HG02642 (cell line): Measurements from ENCODE around the gene DRG2.

Source experiments
- ATAC-seq: cut with Tn5 transposase; IDR thresholded peaks from one replicate; pipeline ENCODE4 v1.9.1; 2021; ENCODE audit warnings: mild to moderate bottlenecking; ENCODE audit not compliant: unreplicated experiment, poor library complexity

The DRG2 gene

DNA sequence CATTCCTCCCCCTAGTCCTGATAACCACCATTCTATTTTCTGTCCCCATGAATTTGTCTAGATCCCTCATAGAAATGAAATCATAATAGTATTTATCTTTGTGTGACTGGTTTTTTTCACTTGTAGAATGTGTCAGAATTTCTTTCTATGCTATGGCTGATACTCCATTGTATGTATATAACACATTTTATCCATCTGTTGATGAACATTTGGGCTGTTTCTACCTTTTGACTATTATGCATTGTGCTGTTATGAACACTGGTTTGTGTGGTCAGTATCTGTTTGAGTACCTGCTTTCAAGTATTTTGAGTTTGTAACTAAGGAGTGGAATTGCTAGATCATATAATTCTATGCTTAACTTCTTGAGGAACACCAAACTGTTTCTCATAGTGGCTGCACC is 16.0 kb upstream of the DRG2 start:
- ATAC-seq, result no peak

DNA sequence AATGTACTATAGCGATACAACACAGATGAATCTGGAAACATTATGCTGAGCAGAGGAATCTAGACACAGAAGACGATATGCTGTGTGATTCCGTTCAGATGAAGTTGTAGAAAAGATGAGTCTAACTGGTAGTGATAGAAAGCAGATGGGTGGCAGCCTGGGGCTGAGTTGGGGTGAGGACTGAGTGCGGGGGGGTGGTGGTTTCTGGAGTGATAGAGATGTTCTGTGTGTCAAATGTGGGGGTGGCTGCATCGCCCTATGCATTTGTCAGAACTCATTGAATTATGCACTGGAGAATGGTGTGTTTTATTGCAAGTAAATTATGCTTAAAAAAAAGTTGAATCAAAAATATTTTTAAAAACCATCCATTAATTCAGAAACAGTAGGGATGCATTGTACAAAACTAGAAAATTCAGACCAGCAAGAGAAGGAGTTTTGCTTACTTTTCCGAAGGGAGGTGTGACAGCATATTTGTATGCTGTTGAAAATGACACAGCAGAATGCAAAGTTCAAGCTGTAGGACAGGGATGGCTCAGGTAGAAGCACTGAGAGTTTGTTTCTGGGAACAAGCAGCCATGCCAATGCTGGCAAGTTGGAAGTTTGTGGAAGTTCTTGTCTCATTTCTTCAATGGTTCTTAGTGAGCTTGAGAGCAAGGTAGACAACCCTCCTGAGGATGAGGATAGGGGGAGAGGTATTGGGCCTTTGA is 13.0 kb upstream of the DRG2 start:
- ATAC-seq, result no peak

DNA sequence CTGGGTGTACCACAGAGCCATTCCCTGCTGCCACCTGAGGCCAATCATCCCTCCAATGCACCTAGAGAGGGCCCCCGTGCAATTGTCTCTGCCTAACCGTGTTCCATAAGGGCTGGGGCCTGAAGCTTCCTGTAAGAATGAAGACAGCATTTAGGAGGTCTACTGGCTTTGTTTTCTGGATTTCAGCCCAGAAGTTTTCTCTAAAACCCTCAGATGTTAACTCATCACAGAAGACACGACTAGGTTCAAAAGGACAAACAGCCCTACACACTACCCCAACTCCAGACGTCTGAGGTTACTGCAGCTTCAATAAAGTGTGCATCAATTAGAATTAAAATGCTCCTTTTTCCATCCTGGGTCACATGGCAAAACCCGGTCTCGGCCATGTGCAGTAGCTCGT is 10.8 kb upstream of the DRG2 start:
- no peak for ATAC-seq

DNA sequence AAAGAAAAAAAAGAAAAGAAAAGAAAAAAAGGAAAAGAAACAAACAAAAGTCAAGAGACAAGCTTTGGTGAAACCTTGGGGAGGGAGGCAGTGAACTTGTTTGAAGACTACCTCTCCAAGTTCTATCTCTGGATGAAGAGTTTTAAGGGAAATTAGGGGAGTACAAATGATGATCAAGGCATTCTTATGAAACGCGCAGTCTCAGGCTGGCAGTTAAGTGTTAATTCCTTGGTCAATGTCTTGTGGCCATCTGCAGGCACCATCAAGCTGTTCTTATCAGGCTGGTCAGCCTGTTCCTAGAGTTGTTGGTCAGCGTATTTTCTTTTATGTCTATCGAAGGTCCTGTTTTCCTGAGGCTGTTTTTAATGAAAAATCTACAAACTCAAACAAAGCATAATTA is 8.2 kb upstream of the DRG2 start:
- ATAC-seq, result no peak

DNA sequence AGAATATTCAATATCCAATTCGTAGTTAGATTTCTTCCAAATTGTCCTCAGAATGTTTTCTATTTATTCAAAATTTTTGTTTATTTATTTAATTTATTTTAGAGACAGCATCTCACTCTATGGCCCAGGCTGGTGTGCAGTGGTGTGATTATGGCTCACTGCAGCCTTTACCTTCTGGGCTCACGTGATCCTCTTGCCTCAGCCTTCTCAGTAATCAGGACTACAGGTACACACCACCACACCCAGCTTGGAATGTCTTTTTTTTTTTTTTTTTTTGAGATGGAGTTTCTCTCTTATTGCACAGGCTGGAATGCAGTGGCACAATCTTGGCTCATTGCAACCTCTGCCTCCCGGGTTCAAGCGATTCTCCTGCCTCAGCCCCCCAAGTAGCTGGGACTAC is 3.5 kb upstream of the DRG2 start:
- ATAC-seq, result no peak

DNA sequence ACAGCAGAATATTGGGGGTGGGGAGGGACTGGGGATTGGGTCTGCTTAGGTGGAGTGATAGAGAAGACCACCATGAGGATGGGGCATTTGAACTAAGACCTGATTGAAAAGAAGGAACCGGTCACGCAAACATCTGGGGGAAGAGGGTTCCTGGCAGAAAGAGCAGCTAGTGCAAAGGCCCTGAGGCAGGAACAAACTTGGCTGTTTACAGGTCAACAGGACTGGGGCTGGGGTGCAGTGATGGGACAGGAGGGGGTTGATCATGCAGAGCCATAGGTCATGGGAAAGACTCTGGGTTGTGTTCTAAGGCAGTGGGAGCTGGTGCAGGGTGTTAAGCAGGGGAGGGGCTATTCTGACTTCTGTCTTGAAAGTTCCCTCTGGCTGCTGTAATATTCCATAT is 1.9 kb downstream of the DRG2 start:
- ATAC-seq, result no peak

DNA sequence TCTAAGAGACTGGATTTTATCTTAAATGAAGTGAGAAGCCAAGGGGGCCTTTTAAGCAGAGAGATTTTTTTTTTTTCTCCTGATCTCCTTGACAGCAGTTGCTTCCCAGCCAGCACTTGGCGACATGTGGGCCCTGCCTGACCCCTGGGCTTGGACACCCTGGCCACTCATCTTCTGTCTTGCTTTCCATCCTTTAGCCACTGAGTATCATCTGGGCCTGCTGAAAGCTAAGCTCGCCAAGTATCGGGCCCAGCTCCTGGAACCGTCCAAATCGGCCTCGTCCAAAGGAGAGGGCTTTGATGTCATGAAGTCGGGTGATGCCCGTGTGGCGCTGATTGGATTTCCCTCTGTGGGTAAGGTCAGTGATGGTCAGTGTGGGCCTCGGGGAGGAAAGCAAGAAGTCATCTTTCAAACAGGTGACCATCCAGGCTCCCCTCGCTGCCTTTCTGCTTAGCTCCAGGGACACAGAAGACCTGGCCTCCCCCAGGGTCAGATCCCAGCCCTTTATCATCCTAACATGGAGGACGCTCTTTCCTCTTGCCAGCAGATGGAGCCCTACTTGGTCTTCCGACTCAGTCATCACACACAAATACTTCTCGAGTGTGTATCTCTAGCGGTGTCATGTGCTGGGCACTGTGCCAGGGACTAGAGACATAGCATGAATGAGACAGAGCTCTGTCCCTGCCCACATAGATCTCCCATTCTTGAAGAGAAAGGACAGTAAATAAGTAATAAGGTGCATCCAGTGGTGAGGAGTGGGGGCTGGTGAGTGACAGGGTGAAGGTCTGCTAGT is 6.1 kb downstream of the DRG2 start:
- ATAC-seq, result no peak

DNA sequence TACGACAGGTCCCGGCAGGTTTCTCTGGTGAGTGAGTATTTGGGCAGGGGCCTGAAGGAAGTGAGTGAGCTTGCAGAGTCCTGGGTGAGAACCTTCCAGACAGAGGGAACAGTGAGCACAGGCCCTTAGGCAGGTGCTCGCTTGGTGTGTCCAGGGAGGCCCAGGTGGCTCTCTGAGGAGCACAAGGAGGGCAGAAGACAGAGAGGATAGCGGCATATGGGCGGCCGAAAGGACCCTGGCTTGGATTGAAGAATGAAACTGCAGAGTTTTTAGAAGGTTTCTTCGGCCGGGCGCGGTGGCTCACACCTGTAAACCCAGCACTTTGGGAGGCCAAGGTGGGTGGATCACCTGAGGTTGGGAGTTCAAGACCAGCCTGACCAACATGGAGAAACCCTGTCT is 6.7 kb downstream of the DRG2 start:
- no peak for ATAC-seq

DNA sequence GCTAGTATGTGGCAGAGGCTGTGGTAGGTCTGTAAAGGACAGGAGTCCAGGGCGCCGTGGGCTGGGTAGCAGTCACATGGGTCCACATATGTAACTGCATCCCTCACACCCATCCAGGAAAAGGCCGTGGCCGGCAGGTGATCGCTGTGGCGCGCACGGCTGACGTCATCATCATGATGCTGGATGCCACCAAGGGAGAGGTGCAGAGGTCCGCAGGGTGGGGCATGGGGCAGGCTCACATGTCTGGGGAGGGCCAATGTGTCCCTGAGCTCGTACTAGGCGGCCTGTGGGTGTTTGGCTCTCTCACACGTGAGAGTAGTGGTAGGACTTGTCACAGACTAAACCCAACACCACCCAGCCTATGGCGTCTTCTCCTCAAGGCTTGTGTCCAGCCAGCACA is 11.8 kb downstream of the DRG2 start:
- no peak for ATAC-seq

DNA sequence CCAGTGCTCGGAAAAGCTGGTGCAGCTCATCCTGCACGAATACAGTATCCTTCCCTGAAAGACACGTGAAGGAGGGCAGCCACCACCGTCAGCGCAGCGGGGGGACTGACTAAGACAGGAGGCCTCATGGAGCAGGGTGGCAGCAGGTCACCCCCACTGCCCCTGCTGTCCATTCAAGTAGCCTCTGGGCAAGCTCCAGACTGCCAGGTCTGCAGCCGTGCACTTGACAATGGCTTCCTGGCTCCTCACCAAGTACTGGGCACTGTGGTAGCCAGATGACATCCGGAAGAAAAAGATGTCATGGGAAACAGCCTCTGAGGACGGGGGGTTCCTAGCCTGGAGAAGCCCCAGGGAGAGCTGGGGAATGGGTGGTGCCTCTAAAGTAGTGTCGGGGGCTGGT is 12.9 kb downstream of the DRG2 start:
- ATAC-seq, result no peak

DNA sequence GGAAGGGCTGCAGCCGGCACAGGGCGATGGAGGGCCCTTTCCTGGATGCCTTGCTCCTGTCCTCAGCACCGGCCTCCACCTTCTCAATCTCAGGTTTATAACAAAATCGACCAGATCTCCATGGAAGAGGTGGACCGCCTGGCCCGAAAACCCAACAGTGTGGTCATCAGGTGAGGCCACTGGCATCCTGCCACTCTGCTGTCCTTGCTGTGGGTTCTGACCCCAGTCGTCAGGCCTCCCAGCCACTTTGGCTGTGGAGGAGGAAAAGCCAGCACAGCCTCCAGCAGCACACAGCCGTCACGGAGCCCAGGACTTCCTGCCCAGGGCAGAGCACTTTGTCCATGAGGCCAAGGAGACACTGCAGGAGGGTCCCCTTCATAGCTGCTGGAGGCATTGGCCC is 14.1 kb downstream of the DRG2 start:
- no peak for ATAC-seq

DNA sequence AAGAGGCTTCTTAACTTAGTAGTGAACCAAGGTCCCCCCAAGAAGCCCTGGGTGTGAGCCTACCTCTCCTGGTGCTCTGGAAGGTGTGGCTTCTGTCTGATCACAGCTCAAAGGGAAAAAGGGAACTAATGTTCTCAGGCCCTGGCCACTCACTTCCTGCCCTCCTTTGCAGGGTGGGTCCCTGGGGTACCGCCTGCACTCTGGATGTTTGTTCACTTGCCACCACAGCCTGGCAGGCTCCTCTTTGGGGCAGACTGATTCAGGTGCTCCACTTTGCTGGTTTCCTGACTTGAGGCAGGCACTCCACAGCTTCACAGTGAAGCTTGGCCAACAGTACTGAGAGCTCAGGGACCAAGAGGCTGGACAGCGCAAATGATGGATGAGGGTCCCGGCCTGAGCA is 14.9 kb downstream of the DRG2 start:
- no peak for ATAC-seq

DNA sequence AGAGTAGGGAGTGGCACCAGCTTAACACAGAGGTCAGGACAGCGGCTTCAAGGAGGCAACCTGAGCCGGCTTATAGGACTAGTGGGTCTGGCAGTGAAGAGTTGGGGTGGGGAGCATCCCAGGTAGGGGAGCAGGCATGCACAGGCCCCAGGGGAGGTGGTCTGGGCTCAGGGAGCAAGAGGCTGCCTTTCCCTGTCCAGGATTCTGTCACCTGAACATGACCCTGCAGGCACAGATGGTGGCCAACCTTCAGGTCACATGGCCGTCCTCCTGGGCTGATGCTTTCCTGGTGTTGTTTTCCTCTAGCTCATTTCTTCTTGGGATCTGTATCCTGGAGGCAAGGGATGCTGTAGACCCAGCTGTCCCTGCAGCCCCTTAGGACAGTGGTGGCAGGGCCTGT is 17.3 kb downstream of the DRG2 start:
- no peak for ATAC-seq

DNA sequence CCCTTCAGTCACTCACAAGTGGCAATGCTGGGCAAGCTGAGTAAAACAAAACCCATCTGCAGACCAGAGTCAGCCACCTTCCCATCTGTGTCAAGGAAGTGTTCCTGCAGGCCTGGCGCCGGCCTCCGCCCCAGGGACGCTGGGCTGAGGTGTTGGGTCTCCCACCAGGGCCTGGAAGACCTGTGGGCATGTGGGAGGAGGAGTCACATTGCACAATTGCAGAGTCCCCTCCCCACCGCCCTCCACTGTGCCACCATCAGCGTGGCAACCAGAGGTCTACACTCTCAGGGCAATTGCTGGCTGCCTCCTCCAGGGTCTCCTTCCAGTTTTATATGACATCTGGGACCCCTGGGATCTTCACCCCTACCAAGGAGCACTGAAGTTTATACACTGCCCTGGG is 17.8 kb downstream of the DRG2 start:
- no peak for ATAC-seq

DNA sequence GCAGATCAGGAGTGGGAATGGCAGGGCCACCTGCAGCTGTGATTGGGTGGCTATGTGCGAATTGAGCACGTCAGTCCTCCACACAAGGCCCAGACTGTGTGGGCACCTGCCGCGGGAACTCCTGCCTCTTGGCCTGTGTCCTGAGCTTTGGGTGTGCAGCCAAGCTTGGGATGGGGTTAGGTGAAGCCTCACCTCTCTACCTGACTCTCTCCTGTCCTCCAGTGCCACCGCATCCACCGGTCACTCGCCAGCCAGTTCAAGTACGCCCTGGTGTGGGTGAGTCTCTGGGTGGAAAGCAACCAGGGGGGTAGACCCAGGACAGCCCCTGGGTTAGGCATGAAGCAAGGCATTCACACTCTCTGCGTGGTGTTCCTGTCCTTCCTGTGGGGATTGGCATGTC is 18.5 kb downstream of the DRG2 start:
- ATAC-seq, result no peak

DNA sequence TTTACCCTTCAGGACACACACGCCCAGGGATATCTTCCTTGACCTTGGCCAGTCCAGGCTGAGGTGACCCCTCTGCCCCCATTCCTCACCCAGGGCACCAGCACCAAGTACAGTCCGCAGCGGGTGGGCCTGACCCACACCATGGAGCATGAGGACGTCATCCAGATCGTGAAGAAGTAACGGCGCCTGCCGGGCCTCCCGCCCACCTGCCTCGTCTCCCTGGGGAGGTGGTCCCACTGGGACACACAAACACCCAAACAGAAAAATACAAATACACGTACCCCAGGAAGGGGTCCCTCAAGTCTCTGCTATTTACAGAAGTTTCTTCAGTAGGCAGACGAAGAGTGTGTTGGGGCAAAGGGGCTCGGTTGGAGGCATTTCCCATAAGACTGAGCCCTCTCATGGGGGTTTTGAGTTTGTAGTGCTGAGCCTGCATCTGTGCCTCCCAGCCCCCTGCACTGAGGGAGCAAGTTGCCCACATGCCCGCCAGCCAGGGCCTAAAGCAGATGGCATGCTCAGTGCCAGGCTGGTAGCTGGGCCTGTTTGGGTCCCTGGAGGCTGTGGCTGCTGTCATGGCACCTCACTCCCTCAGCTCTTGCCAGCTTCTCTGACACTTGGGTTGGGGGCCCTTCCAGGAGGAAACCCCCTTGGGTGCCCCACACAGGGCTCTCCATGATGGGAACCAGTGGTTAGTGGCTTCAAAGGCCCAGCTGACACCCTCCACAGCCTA is 19.5 kb downstream of the DRG2 start:
- ATAC-seq, result no peak

DNA sequence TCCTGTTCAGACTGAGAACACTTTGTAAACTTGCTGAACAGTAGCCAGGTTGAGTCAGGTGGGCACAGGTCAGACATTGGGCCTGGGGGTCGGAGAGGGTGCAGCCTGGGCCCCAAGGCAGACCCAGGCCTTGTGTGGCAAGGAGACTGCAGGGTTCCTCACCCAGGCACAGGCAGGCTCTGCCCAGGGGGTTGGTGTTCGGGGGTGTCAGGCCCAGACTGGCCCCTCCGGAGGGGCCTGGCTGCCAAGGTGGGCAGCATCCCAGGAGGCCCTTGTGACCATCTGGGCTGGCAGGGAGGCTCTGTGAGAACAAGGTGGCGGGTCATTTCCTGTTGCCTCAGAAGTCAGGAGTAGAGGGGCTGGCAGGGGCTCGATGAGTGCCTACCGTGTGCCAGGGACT is 20.2 kb downstream of the DRG2 start:
- ATAC-seq, result no peak

DNA sequence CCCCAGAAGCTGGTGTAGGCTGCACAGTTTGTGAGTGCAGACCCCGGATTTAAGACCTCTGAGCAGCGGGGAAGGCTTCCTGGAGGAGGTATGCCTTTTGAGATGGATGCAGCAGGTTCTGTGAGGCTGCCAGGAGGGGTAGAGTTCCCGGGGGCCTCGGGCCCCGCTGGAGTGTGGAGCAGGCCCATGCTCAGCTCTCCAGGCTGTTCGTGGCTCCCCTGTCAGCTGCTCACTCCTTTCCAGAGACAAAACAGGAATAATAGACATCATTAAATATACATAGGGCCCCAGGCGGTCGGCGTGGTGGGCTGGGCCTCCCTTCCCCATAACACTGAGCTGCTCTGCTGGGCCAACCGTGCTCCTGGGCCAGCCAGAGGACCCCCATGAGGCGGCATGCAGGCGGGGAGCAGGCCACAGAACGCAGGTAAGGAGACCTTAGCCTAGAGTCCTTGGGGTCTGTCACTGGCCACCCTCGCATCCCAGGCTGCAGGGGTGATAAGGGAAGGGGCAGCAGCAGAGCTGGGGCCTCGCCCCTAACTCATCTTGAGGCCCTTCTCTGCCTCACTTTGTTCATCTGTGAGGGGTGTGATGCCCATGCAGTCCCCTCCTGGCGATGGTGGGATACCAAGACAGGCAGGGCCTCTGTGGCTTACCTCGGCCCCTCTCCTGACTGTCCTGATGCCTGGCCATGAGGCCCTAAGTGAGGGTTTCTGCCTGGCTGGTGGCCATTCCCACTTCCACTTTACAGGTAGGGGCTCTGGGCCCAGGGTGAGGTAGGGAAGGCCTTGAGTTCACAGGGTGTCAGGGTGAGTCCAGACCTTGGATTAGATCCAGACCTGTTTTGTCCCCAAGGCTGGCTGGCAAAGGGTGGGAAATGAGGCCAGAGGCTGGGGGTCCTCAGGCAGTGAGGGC is 20.9 kb downstream of the DRG2 start, which contains the start of gene MYO15A:
MYO15A (plus strand) TSS at position 356 of the 912 bp plus-strand sequence. CDS start 10,045 bp downstream, outside the sequence.
- ATAC-seq, result no peak

DNA sequence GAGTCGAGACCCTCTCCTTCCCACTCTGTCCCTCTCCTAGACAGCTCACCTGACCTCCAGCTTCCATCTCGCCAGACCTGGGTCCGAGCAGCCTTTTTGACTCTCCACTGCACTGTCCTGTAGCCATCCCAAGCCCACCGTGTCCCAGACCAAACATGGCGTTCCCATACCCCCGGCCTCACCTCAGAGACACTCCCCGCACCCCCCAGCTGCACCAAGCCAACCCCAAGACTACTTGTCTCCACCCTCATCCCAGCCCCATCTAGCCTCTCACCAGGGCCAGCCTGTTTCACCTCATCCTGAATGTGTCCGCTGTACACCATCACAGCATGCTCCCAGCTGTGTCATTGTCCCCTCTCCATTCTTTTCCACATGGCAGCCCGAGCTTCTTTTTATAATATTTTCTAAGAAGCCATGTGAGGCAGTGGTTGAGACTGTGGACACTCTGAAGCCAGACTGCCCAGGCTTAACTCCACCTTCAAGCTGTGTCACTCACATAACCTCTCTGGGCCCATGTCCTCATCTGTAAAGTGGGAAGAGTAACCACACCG is 22.3 kb downstream of the DRG2 start:
- no peak for ATAC-seq

DNA sequence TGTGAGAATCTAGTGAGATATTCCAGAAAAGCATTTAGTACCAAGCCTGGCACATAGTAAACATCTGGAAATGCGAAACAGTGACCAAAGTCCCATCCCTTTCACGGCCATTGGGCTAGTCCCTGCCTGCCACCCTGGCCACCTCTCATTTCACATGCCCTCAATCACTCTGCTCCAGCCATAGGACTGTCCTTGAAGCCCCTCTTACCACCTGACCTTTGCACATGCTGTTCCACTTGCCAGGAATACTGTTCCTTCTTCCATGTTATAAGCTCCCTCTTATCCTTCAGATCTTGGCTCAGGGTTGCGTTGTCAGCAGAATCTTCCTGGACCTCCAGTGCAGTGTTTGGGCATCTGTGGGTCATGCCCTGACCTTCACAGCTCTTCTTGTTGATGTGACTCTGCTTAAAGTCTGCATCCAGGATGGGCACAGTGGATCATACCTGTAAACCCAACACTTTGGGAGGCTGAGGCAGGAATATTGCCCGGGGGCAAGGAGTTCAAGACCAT is 22.9 kb downstream of the DRG2 start:
- no peak for ATAC-seq
